Activated CD8-positive, alpha-beta T cell treated with anti-CD3 and anti-CD28 coated beads for 36 hours (primary cell): Measurements from ENCODE around the gene CDS2. TPM values are rescaled to one million over a fixed set of nuclear protein-coding genes. Genes with fewer than 3 reads are reported as not detected.

ENCODE experiments used
- ATAC-seq: fragments of 200-7000 bp; cut with Tn5 transposase; one replicate; pipeline ENCODE4 v1.10.0; 2021; ENCODE audit warnings: mild to moderate bottlenecking, moderate library complexity
- CTCF ChIA-PET: fragments of 350-600 bp; sonication (Branson Sonifier 250); formaldehyde crosslinking; loops from one replicate; lab custom pipeline; 2021; ENCODE audit warnings: antibody characterized with exemption; lab: Charles Lee
- POLR2A ChIA-PET: fragments of 350-600 bp; sonication (Branson Sonifier 250); formaldehyde crosslinking; loops from one replicate; lab custom pipeline; 2021; ENCODE audit warnings: antibody characterized with exemption; lab: Charles Lee
- DNase-seq: peaks from one replicate; pipeline ENCODE4 v3.0.0-alpha.2; 2020
- H3K27ac Mint-ChIP-seq: one replicate; pipeline ENCODE4 v1.8.0; 2021; ENCODE audit warnings: mild to moderate bottlenecking, mixed read lengths
- H3K27me3 Mint-ChIP-seq: one replicate; pipeline ENCODE4 v1.8.0; 2021; ENCODE audit warnings: mixed read lengths
- H3K36me3 Mint-ChIP-seq: one replicate; pipeline ENCODE4 v1.8.0; 2021; ENCODE audit warnings: low read depth, mixed read lengths
- H3K4me1 Mint-ChIP-seq: one replicate; pipeline ENCODE4 v1.8.0; 2021; ENCODE audit warnings: low read depth, mixed read lengths
- H3K4me3 Mint-ChIP-seq: one replicate; pipeline ENCODE4 v1.8.0; 2021; ENCODE audit warnings: mild to moderate bottlenecking, moderate library complexity, mixed read lengths
- H3K9me3 Mint-ChIP-seq: one replicate; pipeline ENCODE4 v1.8.0; 2021; ENCODE audit warnings: mixed read lengths
- CTCF ChIP-seq: fragments of 200-600 bp; IDR thresholded peaks from one replicate; pipeline ENCODE4 v1.8.0; 2022; ENCODE audit warnings: antibody characterized with exemption, mild to moderate bottlenecking
- intact Hi-C: fragments of 100-400 bp; cut with micrococcal nuclease; formaldehyde crosslinking; loops from one replicate; pipeline ENCODE4 v1.10.0; 2022
- total RNA-seq, 2 experiments: library from RNA; stranded (reverse); gene quantifications; one replicate each; pipeline ENCODE4 v1.2.3, GENCODE V29; 2021

The CDS2 gene
- total RNA-seq, 2 experiments from 2014 or later: 30.2 to 34.7 TPM

GRCh38 chr20:5187122-5187521 is 60.3 kb downstream of the CDS2 start:
- Mint-ChIP-seq H3K27ac (peak overlapping the region; percentile 39), H3K9me3 (no peaks in the 10 kb centered on the region), H3K27me3 (no peaks in the 10 kb centered on the region), H3K36me3 (peaks cover 6% of the 10 kb centered on the region), H3K4me1 (peaks cover 3% of the 10 kb centered on the region), H3K4me3 (no peak overlapping the region)
- TF ChIP-seq CTCF: no peak
- intact Hi-C loops: no loop called here
- DNase-seq (no peak), ATAC-seq (peak; percentile 56)
- POLR2A ChIA-PET: interaction anchor here (0.9 to 1.1 kb wide), 2 partner anchors 20 to 71 kb away, joined by 3 read pairs; no protein-coding TSS in a partner anchor
- CTCF ChIA-PET: interaction anchor here (1.5 to 5.0 kb wide), 2 partner anchors 18 to 61 kb away, joined by 8 to 23 read pairs; partner anchors contain the start of gene CDS2

DNA sequence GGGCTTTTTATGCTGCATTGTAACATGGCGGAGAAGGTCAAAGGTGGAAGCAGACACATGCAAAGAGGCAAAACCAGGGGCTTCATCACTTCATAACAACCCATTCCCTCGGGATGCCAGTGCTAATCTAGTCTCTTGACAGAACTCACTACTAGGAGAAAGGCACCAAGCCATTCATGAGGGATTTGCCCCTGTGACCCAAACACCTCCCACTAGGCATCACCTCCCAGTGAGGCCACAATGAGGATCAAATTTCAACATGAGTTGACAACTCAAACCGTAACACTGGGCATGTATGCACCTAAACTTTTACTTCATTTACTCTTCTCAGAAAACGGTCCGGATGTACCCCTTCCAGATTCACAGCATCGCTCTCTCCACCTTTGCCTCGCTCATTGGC is 61.9 kb downstream of the CDS2 start:
- no peak overlapping the region for H3K4me3 Mint-ChIP-seq

GRCh38 chr20:5189917-5190316 is 63.1 kb downstream of the CDS2 start:
- no peak for TF ChIP-seq CTCF
- H3K4me1 Mint-ChIP-seq: peaks cover 10% of the 10 kb centered on the region
- ATAC-seq (no peak), DNase-seq (no peak)
- no peak overlapping the region for H3K4me3 Mint-ChIP-seq
- CTCF ChIA-PET: interaction anchor here (0.8 to 4.9 kb wide), 5 partner anchors 15 to 64 kb away, joined by 4 to 84 read pairs (median 35); partner anchors contain the start of gene CDS2
- POLR2A ChIA-PET: interaction anchor here (0.5 to 1.1 kb wide), 3 partner anchors 65 to 1206 kb away, joined by 3 read pairs; partner anchors contain the start of gene PCNA
- no peaks in the 10 kb centered on the region for H3K27me3 Mint-ChIP-seq
- intact Hi-C loops: no loop called here
- H3K36me3 Mint-ChIP-seq: peaks cover 4% of the 10 kb centered on the region
- peak overlapping the region; percentile 23 for H3K27ac Mint-ChIP-seq
- no peaks in the 10 kb centered on the region for H3K9me3 Mint-ChIP-seq

More for the DNA sequence above, 61.9 kb downstream of the CDS2 start:
- Mint-ChIP-seq H3K4me1 (peaks cover 12% of the 10 kb centered on the region), H3K9me3 (no peaks in the 10 kb centered on the region), H3K36me3 (peaks cover 6% of the 10 kb centered on the region), H3K27ac (peak overlapping the region; percentile 37), H3K27me3 (no peaks in the 10 kb centered on the region)
- intact Hi-C loops: no loop called here
- POLR2A ChIA-PET: no interaction called here
- ATAC-seq (no peak), DNase-seq (no peak)
- CTCF ChIA-PET: interaction anchor here (1.5 to 5.0 kb wide), 2 partner anchors 16 to 62 kb away, joined by 8 to 23 read pairs; partner anchors contain the start of gene CDS2
- no peak for TF ChIP-seq CTCF

DNA sequence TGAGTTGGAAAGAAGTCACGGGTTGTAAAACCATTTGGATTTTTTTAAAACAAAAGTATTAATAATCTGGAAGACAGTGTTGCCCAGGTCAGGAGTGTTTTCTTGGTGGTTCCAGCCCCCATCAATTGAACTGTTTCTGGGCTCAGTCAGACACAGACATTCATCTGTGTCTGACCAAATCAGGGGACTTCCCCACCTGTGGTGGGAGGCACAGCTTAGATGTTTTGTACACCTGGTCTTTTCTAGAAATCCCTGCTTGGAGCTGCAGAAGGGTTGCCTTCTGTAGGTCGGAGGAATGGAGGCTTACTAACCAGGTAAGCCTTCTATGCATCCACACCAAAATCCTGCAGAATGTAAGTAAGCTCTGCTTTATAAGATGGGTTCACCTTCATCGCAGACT is 63.6 kb downstream of the CDS2 start:
- intact Hi-C loops: no loop called here
- POLR2A ChIA-PET: interaction anchor here (1.1 kb wide), 1 partner anchor 71 kb away, joined by 3 read pairs; the partner anchor contains the start of gene PCNA
- no peak for ATAC-seq
- CTCF ChIA-PET: interaction anchor here (1.3 to 4.9 kb wide), 5 partner anchors 15 to 65 kb away, joined by 3 to 84 read pairs (median 35); partner anchors contain the start of gene CDS2
- H3K36me3 Mint-ChIP-seq: peaks cover 4% of the 10 kb centered on the region
- TF ChIP-seq CTCF: no peak
- H3K4me1 Mint-ChIP-seq: peaks cover 10% of the 10 kb centered on the region
- H3K9me3 Mint-ChIP-seq: no peaks in the 10 kb centered on the region
- H3K27me3 Mint-ChIP-seq: no peaks in the 10 kb centered on the region
- no peak overlapping the region for H3K27ac Mint-ChIP-seq
- DNase-seq: peak; percentile 10
- no peak overlapping the region for H3K4me3 Mint-ChIP-seq
